ENCODE results near the gene TUBGCP6. TPM values are rescaled to one million over a fixed set of nuclear protein-coding genes. Genes with fewer than 3 reads are reported as not detected.
A peak's percentile ranks its signal among the peaks of the same experiment; 100 is the strongest.
"Not testable (repeated sequence)": the region's sequence is repeated elsewhere in the genome, so short reads cannot be mapped to it uniquely, and the experiment has no call there.

Gene TUBGCP6
- polyA plus RNA-seq, 1 donor: 33.5 TPM

DNA sequence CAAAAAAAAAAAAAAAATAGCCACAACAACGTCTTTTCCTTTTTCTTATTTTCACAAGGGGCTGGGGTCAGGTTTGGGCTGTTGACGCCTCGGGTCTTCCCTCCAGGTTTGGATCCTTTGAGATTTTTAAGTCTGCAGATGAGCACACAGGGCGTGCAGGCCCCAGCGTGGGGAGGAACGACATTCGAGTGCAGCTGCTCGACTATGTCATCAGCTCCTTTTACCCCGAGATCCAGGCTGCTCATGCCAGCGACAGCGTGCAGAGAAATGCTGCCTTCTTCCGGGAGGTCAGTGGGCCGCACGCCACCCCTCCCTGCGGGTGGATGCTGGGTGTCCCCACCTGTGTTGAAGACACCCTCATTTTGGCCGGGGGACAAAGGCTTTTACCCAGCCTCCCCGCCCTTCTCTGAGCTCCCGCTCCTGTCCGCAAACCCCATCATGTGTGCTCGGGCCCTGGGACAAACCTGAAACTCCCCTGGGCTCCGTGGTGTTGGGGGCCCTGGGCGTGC, 36.3 kb downstream of the TUBGCP6 start:
- no peak for DNase-seq

DNA sequence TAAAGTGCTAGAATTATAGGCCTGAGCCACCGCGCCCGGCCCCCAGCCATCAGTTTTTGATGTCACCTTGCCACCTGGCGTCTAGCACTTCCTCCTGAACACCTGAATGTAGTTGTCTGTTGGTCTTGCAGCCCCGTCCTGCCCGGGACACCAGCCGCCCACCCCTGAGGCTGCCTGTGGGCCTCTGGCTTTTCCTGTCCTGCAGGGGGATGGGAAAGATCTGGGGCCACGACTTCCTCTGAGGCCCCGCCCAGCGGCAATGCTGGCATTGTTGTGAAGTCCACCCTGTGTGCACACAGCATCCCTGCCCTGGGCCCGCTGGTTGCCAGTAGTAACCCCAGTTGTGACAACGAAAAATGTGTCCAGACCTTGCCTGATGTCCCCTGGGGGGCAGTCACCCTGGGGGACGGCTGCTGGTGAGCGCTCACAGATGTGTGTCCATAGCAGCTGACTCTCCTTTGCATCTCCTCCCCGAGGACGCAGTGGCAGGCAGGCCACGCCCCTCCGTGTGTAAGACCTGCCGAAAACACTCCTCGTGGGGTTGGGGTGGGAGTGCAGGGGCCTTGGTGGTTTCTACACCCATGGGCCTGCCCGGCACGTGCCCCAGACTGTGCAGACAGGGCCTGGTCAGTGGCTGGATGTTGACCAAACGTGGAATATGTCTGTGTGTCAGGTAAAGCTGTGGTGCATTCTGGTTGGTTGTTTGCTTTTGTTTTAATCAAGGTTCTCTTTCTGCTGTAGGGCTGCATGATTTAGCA, 37.3 kb downstream of the TUBGCP6 start:
- DNase-seq: no peak

DNA sequence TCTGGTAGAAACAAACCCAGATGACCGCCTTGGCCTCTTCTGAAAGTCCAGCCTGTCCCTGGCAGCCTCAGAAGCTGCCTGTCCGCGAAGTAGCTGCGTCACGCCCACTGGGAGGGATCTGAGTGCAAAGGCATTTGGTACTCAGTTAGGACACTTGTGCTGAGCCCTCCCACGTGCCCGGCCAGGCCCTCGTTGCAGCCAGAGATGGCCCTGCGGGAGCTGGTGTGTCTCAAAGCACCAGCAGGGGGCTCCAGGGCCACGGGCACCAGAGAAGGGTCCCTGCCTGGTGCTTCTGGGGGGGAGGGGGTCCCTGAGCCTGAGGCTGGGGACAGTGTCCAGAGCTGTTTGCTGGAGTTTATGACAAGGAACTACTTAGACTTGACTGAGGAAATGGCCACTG, 38.2 kb downstream of the TUBGCP6 start:
- no peak for DNase-seq

DNA sequence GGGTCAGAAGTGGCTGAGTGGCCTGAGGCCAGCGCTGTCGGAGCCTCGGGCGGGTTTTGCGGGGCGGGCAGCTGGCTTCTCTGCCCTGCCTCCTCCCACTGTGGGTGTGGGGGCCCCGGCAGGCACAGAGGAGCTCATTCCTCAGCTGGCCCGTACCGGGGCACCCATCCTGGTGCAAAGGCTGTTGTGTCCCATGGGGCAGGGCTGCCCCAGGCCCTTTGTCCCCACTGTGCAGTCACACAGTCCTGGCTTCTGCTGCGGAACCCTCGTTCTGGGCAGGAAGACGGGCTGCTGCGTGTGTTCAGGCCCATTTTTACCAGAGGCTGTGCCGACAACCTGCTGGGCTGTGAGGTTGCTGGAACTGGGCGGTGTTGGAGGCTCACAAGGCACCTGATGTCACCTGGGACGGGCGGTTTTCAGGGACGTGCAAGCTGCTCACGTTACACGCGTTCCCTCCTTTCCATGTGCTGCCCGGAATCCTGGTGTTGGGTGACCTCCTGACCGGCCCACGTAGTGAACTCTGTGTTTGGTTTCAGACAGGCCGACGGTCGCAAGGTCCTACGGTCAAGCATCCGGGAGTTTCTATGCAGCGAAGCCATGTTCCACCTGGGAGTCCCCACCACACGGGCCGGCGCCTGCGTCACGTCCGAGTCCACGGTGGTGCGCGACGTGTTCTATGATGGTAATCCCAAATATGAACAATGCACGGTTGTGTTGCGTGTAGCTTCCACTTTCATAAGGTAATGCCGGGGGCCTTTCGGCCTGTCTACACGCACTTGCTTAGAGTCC, 38.8 kb downstream of the TUBGCP6 start:
- DNase-seq: no peak

GRCh38 chr22:50204998-50205397, 39.8 kb downstream of the TUBGCP6 start:
- not testable (repeated sequence) for DNase-seq

GRCh38 chr22:50204571-50204970, 40.3 kb downstream of the TUBGCP6 start:
- DNase-seq: no peak

- DNase-seq: no peak
These were observed 41.5 kb downstream of the TUBGCP6 start for GRCh38 chr22:50203288-50203687.

GRCh38 chr22:50202130-50202666, 42.6 kb downstream of the TUBGCP6 start:
- DNase-seq: no peak

DNA sequence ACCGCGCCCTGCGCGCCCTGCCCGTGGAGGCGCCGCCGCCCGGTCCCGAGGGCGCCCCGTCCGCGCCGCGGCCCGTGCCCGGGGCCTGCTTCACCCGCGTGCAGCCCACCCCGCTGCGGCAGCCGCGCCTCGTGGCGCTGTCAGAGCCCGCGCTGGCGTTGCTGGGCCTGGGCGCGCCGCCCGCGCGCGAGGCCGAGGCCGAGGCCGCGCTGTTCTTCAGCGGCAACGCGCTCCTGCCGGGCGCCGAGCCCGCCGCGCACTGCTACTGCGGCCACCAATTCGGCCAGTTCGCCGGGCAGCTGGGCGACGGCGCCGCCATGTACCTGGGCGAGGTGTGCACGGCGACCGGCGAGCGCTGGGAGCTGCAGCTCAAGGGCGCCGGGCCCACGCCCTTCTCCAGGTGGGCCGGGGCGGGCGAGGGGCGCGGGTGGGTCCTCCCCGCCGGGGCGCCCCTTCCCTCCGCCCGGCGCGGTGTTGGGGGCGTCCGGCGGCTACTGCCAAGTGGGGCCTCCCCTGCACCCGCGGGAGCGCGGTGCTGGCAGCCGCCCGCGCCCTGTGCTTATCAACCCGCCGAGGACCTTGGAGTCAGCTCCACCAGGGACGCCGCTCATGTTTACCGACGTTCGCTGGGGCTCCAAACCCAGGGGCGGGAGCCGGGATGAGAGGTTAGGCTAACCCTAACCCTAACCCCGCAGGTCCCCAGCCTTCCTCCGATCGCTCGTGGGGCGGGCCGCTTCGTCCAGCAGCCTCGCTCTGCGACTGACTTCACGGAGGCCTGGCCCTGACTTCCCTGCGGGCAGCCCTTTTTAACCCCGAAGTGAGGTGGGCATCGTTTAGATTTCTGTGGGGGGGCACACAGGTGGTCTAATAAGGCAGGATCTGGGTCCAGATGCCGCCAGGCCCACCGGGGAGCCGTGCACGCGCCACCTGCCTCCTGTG, 43.4 kb downstream of the TUBGCP6 start:
- DNase-seq: no peak

- DNase-seq: peak; percentile 90
These were observed 44.2 kb downstream of the TUBGCP6 start, which contains the start of gene SELENOO for GRCh38 chr22:50200461-50201190. Gene SELENOO, plus strand, starts transcription at chr22:50201011. Its CDS starts 26 bp downstream, at chr22:50201037.

- no peak for DNase-seq
These were observed 44.9 kb downstream of the TUBGCP6 start for GRCh38 chr22:50199829-50200460.

GRCh38 chr22:50199251-50199721, 45.5 kb downstream of the TUBGCP6 start:
- no peak for DNase-seq

DNA sequence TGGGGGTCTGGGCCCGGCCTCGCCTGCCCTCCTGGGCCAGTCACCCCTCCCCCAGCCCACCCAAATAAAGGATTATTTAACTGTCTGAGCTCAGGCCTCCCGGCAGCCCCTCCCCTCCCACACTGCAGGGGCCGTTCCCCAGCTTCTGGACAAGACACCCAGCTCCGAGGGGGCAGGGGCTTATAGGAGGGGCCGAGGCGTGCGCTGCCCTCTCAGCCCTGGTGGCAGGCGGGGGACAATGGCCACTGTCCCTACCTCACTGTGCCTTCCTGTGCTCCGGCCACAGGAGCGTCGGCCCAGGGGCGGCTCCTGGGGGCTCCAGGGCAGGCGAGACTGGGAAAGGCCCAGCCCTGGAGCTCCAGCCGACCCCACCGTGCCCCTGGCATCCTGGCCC, 46.2 kb downstream of the TUBGCP6 start:
- DNase-seq: no peak

- no peak for DNase-seq
These were observed 46.8 kb downstream of the TUBGCP6 start for GRCh38 chr22:50197856-50198623.

- no peak for DNase-seq
These were observed 47.6 kb downstream of the TUBGCP6 start for GRCh38 chr22:50197000-50197800.

DNA sequence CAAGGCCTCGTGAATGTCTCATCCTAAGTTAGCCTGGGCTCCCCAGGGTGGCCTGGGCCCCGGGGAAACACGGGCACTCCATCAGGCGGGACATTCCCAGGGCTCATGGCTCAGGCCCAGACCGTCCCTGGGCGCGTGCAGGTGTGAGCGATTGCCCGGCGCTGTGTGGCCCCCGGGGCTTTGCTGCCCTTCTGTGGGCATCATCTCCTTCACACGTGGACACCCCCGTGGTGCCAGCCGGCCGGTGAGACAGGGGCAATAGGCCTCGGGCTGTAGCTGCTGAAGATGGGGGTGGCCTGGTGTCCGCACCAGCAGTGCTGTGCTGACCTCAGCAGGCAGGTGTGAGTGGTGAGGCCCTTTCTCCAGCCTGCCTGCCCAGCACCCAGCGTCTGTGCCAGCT, 48.6 kb downstream of the TUBGCP6 start:
- no peak for DNase-seq

DNA sequence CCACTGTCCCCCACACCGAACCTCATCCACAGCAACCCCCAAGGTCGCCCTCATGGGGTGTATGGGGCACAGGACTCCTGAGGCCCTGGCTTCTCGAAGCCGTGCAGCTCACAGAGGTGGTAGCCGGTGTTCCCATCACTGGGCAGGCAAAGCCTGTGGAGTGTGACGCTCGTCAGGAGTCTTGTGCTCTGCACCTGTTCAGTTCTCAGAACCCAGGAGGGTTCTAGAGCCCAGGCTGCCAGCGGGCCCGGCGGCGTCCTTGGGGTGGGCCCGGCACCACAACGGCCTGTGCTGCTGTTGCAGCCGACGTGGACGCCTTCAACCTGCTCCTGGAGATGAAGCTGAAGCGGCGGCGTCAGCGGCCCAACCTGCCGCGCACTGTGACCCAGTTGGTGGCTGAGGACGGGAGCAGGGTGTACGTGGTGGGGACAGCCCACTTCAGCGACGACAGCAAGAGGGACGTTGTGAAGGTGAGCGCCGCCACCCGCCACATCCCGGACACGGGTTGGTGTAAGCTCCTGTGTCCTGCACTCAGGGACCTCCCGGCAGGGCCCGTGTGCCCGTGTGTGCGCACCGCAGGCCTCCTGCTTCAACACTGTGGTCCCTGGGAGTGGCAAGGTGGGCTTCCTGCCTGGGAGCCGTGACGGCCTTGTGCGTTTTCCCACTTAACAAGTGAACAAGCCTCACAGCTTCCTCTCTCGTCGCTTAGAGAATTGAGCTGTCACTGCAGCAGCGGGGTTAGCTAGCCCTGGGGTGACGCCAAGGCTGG, 50.6 kb downstream of the TUBGCP6 start:
- no peak for DNase-seq

DNA sequence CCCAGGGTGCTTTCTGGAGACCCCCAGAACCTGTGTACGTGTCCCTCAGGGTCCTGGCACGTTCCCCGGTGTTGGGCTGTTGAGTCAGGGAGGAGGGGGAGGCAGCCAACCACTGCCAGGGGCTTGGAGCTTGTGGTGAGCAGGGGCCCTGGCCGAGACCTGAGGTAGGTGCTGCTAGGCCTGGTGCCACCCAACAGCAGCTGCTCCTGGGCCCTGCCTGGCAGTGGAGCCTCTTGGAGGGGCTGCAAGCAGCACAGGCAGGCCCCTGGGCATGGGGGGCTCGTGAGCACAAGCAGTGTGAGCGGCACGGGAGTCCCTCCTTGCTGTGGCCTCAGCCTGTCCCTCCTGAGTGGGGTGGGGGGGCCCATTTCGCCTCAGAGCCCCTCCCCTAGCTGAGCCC, 51.2 kb downstream of the TUBGCP6 start:
- no peak for DNase-seq
